ENCODE measurements around the gene TGM3.

TGM3 gene

GRCh38 chr20:2307136-2307535 lies 11.3 kb downstream of the TGM3 start:
- no peak for DNase-seq (ENCODE audit: low spot score)

GRCh38 chr20:2311329-2311728 lies 15.5 kb downstream of the TGM3 start:
- DNase-seq (ENCODE audit: low spot score): no peak

GRCh38 chr20:2312876-2313275 lies 17.1 kb downstream of the TGM3 start:
- no peak for DNase-seq (ENCODE audit: low spot score)

GRCh38 chr20:2313316-2313715 lies 17.5 kb downstream of the TGM3 start:
- DNase-seq (ENCODE audit: low spot score): no peak

- peak; percentile 74 for DNase-seq (ENCODE audit: low spot score)
Measured at GRCh38 chr20:2314759-2315439, 19.1 kb downstream of the TGM3 start.

- no peak for DNase-seq (ENCODE audit: low spot score)
Measured at GRCh38 chr20:2315440-2315778, 19.6 kb downstream of the TGM3 start.

- DNase-seq (ENCODE audit: low spot score): no peak
Measured at GRCh38 chr20:2316847-2317495, 21.2 kb downstream of the TGM3 start.

- no peak for DNase-seq (ENCODE audit: low spot score)
Measured at GRCh38 chr20:2320813-2321658, 25.2 kb downstream of the TGM3 start.

GRCh38 chr20:2323051-2323450 lies 27.2 kb downstream of the TGM3 start:
- no peak for DNase-seq (ENCODE audit: low spot score)

GRCh38 chr20:2326046-2326445 lies 30.2 kb downstream of the TGM3 start:
- DNase-seq (ENCODE audit: low spot score): no peak

GRCh38 chr20:2327620-2328555 lies 32.1 kb downstream of the TGM3 start:
- DNase-seq (ENCODE audit: low spot score): no peak

GRCh38 chr20:2329286-2329685 lies 33.5 kb downstream of the TGM3 start:
- DNase-seq (ENCODE audit: low spot score): no peak

- DNase-seq (ENCODE audit: low spot score): no peak
Measured at GRCh38 chr20:2330090-2330695, 34.4 kb downstream of the TGM3 start.

- no peak for DNase-seq (ENCODE audit: low spot score)
Measured at GRCh38 chr20:2331106-2331505, 35.3 kb downstream of the TGM3 start.

- no peak for DNase-seq (ENCODE audit: low spot score)
Measured at GRCh38 chr20:2331901-2332565, 36.2 kb downstream of the TGM3 start.

GRCh38 chr20:2332711-2333110 lies 36.9 kb downstream of the TGM3 start:
- DNase-seq (ENCODE audit: low spot score): no peak

GRCh38 chr20:2333821-2334220 lies 38.0 kb downstream of the TGM3 start:
- no peak for DNase-seq (ENCODE audit: low spot score)

GRCh38 chr20:2335096-2335870 lies 39.5 kb downstream of the TGM3 start:
- DNase-seq (ENCODE audit: low spot score): no peak

GRCh38 chr20:2336471-2336870 lies 40.7 kb downstream of the TGM3 start:
- no peak for DNase-seq (ENCODE audit: low spot score)

- no peak for DNase-seq (ENCODE audit: low spot score)
Measured at GRCh38 chr20:2337142-2337541, 41.3 kb downstream of the TGM3 start.
